Activated T-helper 17 cell treated with anti-CD3 and anti-CD28 coated beads, Interleukin-2, amount 50 U/mL, for 72 hours (primary cell): ENCODE measurements around the gene STING1. TPM values are rescaled to one million over a fixed set of nuclear protein-coding genes. Genes with fewer than 3 reads are reported as not detected.
"Not testable (repeated sequence)": the region's sequence is repeated elsewhere in the genome, so short reads cannot be mapped to it uniquely, and the experiment has no call there.

Experiments used
- ATAC-seq: fragments of 150-1000 bp; cut with Tn5 transposase; replicated peaks from 2 replicates; pipeline ENCODE4 v1.10.0; 2021; ENCODE audit warnings: mild to moderate bottlenecking, moderate library complexity
- H3K27ac Mint-ChIP-seq: one replicate; pipeline ENCODE4 v1.8.0; 2022; ENCODE audit warnings: mixed read lengths
- H3K27me3 Mint-ChIP-seq: one replicate; pipeline ENCODE4 v1.8.0; 2022; ENCODE audit warnings: mixed read lengths
- H3K36me3 Mint-ChIP-seq: one replicate; pipeline ENCODE4 v1.8.0; 2022; ENCODE audit warnings: low read depth, mild to moderate bottlenecking, mixed read lengths
- H3K4me1 Mint-ChIP-seq: one replicate; pipeline ENCODE4 v1.8.0; 2022; ENCODE audit warnings: mixed read lengths
- H3K4me3 Mint-ChIP-seq: one replicate; pipeline ENCODE4 v1.8.0; 2022; ENCODE audit warnings: mild to moderate bottlenecking, mixed read lengths
- H3K9me3 Mint-ChIP-seq: one replicate; pipeline ENCODE4 v1.8.0; 2022; ENCODE audit warnings: mixed read lengths
- total RNA-seq, 2 donors: library from RNA; stranded (reverse); gene quantifications; one replicate each; pipeline ENCODE4 v1.2.3, GENCODE V29; 2022

Gene STING1
- total RNA-seq = 100 to 1,000 TPM; 360 to 423 TPM

- Mint-ChIP-seq H3K9me3 (no peaks in the 10 kb centered on the region), H3K36me3 (peaks cover 54% of the 10 kb centered on the region), H3K27ac (peak within 1 kb of the TSS; percentile 99), H3K27me3 (no peaks in the 10 kb centered on the region), H3K4me3 (peak within 1 kb of the TSS; percentile 95), H3K4me1 (peaks cover 30% of the 10 kb centered on the region)
- ATAC-seq = peak; percentile 65
Measured at GRCh38 chr5:139482050-139482889, at the start of gene STING1. TSS of gene STING1 (minus strand) at chr5:139482758. CDS start at chr5:139481704, 1,054 bp downstream.

GRCh38 chr5:139531772-139532169 lies 49.2 kb upstream of the STING1 start:
- Mint-ChIP-seq H3K27me3 (no peaks in the 10 kb centered on the region), H3K4me1 (no peaks in the 10 kb centered on the region), H3K27ac (no peak overlapping the region), H3K4me3 (no peak overlapping the region), H3K9me3 (no peaks in the 10 kb centered on the region), H3K36me3 (no peaks in the 10 kb centered on the region)
- ATAC-seq = no peak

- not testable (repeated sequence) for ATAC-seq, H3K27ac Mint-ChIP-seq, H3K27me3 Mint-ChIP-seq, H3K4me1 Mint-ChIP-seq, H3K4me3 Mint-ChIP-seq, H3K9me3 Mint-ChIP-seq, H3K36me3 Mint-ChIP-seq
Measured at GRCh38 chr5:139530079-139530478, 47.5 kb upstream of the STING1 start.

GRCh38 chr5:139528695-139529094 lies 46.1 kb upstream of the STING1 start:
- not testable (repeated sequence) for H3K4me1 Mint-ChIP-seq, H3K9me3 Mint-ChIP-seq, ATAC-seq, H3K36me3 Mint-ChIP-seq, H3K27ac Mint-ChIP-seq, H3K27me3 Mint-ChIP-seq, H3K4me3 Mint-ChIP-seq

- not testable (repeated sequence) for H3K4me3 Mint-ChIP-seq, ATAC-seq, H3K36me3 Mint-ChIP-seq, H3K27me3 Mint-ChIP-seq, H3K9me3 Mint-ChIP-seq, H3K27ac Mint-ChIP-seq, H3K4me1 Mint-ChIP-seq
Measured at GRCh38 chr5:139527896-139528467, 45.4 kb upstream of the STING1 start.

- not testable (repeated sequence) for ATAC-seq
Measured at GRCh38 chr5:139527090-139527470, 44.5 kb upstream of the STING1 start.

GRCh38 chr5:139526309-139527089 lies 43.9 kb upstream of the STING1 start:
- not testable (repeated sequence) for H3K36me3 Mint-ChIP-seq, H3K27me3 Mint-ChIP-seq, H3K4me3 Mint-ChIP-seq, H3K4me1 Mint-ChIP-seq, ATAC-seq, H3K27ac Mint-ChIP-seq, H3K9me3 Mint-ChIP-seq

More at GRCh38 chr5:139527090-139527470, 44.5 kb upstream of the STING1 start:
- not testable (repeated sequence) for H3K4me1 Mint-ChIP-seq, H3K4me3 Mint-ChIP-seq, H3K9me3 Mint-ChIP-seq, H3K27me3 Mint-ChIP-seq, H3K27ac Mint-ChIP-seq, H3K36me3 Mint-ChIP-seq

GRCh38 chr5:139525586-139526308 lies 43.2 kb upstream of the STING1 start:
- ATAC-seq, H3K9me3 Mint-ChIP-seq, H3K4me3 Mint-ChIP-seq, H3K27ac Mint-ChIP-seq, H3K4me1 Mint-ChIP-seq, H3K36me3 Mint-ChIP-seq, H3K27me3 Mint-ChIP-seq: not testable (repeated sequence)

- H3K4me1 Mint-ChIP-seq = no peaks in the 10 kb centered on the region
Measured at GRCh38 chr5:139524940-139525585, 42.5 kb upstream of the STING1 start.

GRCh38 chr5:139524446-139524845 lies 41.9 kb upstream of the STING1 start:
- no peak overlapping the region for H3K27ac Mint-ChIP-seq
- H3K9me3 Mint-ChIP-seq = no peaks in the 10 kb centered on the region
- no peaks in the 10 kb centered on the region for H3K4me1 Mint-ChIP-seq
- no peak for ATAC-seq
- no peaks in the 10 kb centered on the region for H3K27me3 Mint-ChIP-seq
- H3K36me3 Mint-ChIP-seq = no peaks in the 10 kb centered on the region
- H3K4me3 Mint-ChIP-seq = no peak overlapping the region

More at GRCh38 chr5:139524940-139525585, 42.5 kb upstream of the STING1 start:
- no peak for ATAC-seq
- H3K27ac Mint-ChIP-seq = no peak overlapping the region
- H3K9me3 Mint-ChIP-seq = no peaks in the 10 kb centered on the region
- H3K36me3 Mint-ChIP-seq = no peaks in the 10 kb centered on the region
- H3K4me3 Mint-ChIP-seq = no peak overlapping the region
- H3K27me3 Mint-ChIP-seq = no peaks in the 10 kb centered on the region

GRCh38 chr5:139523635-139524445 lies 41.3 kb upstream of the STING1 start:
- Mint-ChIP-seq H3K36me3 (no peaks in the 10 kb centered on the region), H3K9me3 (no peaks in the 10 kb centered on the region), H3K27me3 (no peaks in the 10 kb centered on the region), H3K4me1 (peaks cover 3% of the 10 kb centered on the region), H3K4me3 (no peak overlapping the region), H3K27ac (no peak overlapping the region)
- no peak for ATAC-seq

GRCh38 chr5:139517683-139518564 lies 35.4 kb upstream of the STING1 start:
- no peaks in the 10 kb centered on the region for H3K36me3 Mint-ChIP-seq
- peak overlapping the region; percentile 82 for H3K4me3 Mint-ChIP-seq
- peak; percentile 88 for ATAC-seq
- peaks cover 30% of the 10 kb centered on the region for H3K4me1 Mint-ChIP-seq
- H3K27me3 Mint-ChIP-seq = no peaks in the 10 kb centered on the region
- H3K9me3 Mint-ChIP-seq = no peaks in the 10 kb centered on the region
- H3K27ac Mint-ChIP-seq = peak overlapping the region; percentile 91
